ENCODE data around the gene SPDL1.

Gene SPDL1

GRCh38 chr5:169634606-169635005 lies 51.0 kb downstream of the SPDL1 start:
- DNase-seq, result no peak

DNA sequence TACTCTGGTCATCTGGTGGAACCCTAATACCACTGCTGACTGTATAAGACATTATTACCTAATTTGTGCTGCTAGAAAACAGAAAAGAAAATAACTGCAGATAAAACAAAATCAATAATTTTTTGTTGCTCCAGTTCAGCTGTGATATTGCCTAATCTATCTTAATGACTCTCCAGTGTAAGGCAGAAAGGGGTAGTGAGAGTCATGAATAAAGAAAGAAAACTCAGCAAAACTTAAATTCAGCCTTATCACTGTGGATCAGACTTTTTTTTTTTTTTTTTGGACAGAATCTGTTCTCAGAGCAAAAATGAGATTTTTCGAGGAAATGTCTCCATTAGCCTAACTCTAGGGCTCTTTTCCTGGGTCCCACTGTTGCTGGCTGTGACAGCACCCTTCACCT lies 52.4 kb downstream of the SPDL1 start:
- DNase-seq, result no peak

DNA sequence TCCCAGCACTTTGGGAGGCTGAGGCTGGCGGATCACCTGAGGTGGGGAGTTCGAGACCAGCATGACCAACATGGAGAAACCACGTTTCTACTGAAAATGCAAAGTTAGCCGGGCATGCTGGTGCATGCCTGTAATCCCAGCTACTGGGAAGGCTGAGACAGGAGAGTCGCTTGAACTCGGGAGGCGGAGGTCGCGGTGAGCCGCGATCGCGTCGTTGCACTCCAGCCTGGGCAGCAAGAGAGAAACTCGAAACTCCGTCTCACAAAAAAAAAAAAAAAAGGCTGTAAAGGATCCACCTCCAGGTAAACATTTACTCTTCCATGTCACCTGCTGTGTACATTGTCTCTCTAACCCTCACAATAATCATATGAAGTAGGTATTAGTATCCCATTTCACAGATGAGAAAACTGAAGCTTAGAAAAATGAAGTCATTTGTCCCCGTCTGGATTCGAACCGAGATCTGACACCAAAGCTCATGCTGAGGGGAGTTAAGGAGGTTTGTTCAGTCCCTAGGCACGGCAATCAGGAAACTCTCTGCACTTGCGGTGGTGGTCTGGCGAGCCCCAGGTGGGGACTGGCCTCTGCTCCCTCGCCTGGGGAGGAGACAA lies 53.0 kb downstream of the SPDL1 start:
- no peak for DNase-seq

DNA sequence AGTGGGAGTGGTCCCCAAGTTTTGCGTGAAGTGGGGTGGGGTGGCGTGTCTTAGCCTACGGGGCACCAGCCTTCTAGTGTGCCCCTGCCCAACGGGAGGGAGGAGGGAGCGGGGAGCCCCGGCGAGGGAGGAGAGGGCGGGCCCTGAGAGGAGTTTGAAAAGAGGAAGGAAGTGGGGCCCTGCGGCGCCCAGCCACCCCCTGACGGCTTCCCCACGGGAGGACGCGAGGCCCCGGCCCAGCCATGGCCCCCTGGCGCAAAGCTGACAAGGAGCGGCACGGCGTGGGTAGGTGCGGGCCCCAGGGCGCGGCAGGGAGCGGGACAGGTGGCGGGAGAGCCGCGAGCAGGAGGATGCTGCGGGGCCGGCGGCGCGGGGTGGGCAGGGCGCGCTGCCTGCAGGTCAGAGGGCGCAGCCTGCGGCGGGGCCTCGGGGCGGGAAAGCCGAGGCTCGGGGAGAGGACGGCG lies 53.5 kb downstream of the SPDL1 start, which contains the start of gene DOCK2:
DOCK2 (plus strand) TSS at position 191 of the 464 bp plus-strand sequence; CDS start at position 243, 52 bp downstream.
- peak; percentile 52 for DNase-seq

- DNase-seq, result peak; percentile 67
These were observed 54.1 kb downstream of the SPDL1 start for GRCh38 chr5:169637549-169638121.

DNA sequence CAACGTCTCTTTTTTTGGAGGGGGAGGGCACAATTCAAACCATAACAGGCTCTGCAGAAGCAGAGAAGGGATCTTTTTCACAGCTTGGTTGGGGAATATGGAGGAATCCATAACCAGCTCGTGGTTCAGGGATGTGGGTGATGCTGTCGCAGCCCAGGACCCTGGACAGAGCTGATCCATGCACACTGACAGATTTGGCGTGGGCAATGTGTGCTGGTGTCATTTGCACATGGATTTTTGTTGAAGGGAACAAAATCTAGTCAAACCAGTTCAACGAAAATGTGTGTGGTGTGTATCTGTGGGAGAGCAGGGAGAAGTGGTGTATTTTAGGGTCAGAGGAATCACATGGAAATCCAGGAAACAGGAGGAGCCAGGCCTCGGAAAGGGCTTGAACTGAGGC lies 57.7 kb downstream of the SPDL1 start:
- no peak for DNase-seq

GRCh38 chr5:169646856-169647255 lies 63.3 kb downstream of the SPDL1 start:
- DNase-seq, result no peak

- DNase-seq, result no peak
These were observed 64.0 kb downstream of the SPDL1 start for GRCh38 chr5:169647566-169647965.

- DNase-seq, result no peak
These were observed 65.2 kb downstream of the SPDL1 start for GRCh38 chr5:169648725-169649310.

- DNase-seq, result no peak
These were observed 65.9 kb downstream of the SPDL1 start for GRCh38 chr5:169649486-169649885.

- DNase-seq, result no peak
These were observed 67.2 kb downstream of the SPDL1 start for GRCh38 chr5:169650701-169651331.

- DNase-seq, result no peak
These were observed 68.0 kb downstream of the SPDL1 start for GRCh38 chr5:169651526-169651925.

DNA sequence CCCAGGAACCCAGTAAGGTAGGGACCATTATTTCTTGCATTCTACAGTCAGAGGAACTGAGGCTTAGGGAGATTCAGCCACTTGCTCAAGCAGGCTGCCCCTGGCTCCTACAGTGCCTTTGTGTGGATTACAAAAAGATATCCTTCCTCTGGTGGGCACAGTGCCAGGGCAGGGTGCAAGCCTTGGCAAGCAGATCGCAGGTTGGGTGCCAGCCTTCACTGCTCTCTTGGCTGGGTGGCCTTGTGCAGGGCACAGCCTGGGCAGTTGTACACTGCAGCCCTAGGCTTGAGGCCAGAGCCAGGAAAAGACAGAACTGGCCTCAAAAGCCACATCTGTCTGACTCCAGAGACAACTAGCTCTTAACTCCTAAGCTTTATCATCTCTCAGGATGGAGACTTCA lies 68.5 kb downstream of the SPDL1 start:
- no peak for DNase-seq

GRCh38 chr5:169653091-169653490 lies 69.5 kb downstream of the SPDL1 start:
- no peak for DNase-seq
